ENCODE measurements around the gene PACSIN1.

DNA sequence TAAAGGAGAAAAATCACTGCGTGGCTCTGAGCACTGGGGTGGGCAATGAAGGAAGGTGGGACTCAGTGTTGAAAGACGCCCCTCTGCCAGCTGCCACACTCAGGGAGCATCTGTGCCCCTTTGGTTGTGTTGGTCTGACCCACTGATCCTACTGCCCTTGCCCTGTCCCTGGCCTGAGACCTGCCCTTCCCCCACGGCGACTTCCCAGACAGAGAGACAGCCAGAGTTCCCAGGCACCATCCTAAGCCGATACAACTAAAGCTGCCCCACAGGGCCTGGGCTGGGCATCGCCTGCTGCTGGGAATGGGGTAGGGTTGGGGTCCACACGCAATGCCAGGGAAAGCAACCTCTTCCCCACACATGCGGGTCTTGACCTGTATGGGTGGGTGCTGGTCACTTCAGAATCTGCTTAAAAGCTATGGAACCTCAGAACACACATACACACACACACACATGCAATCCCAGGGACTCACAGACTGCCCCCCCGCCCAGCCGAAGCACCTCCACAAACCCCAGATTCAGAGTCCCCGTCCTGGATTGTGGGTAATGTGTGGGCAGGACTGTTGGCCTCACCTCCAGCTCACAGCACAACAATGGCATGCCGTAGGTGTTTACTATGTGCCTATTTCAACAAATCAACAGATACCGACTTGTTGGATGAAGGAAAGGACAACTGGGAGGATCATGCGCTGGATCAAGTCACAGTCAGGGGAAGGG is 101.1 kb downstream of the PACSIN1 start:
- TF ChIP-seq, protein P1, sequence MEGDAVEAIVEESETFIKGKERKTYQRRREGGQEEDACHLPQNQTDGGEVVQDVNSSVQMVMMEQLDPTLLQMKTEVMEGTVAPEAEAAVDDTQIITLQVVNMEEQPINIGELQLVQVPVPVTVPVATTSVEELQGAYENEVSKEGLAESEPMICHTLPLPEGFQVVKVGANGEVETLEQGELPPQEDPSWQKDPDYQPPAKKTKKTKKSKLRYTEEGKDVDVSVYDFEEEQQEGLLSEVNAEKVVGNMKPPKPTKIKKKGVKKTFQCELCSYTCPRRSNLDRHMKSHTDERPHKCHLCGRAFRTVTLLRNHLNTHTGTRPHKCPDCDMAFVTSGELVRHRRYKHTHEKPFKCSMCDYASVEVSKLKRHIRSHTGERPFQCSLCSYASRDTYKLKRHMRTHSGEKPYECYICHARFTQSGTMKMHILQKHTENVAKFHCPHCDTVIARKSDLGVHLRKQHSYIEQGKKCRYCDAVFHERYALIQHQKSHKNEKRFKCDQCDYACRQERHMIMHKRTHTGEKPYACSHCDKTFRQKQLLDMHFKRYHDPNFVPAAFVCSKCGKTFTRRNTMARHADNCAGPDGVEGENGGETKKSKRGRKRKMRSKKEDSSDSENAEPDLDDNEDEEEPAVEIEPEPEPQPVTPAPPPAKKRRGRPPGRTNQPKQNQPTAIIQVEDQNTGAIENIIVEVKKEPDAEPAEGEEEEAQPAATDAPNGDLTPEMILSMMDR (IDR thresholded peaks at IDR 0.05) = no peak
- TF ChIP-seq POLR2A (IDR thresholded peaks at IDR 0.05) = no peak
